K562 (cell line): ENCODE measurements around the gene KIAA0930. TPM values are rescaled to one million over a fixed set of nuclear protein-coding genes. Genes with fewer than 3 reads are reported as not detected.
A peak's percentile ranks its signal among the peaks of the same experiment; 100 is the strongest.

Experiments used
- ATAC-seq: fragments of 200-7000 bp; cut with Tn5 transposase; 3 replicates; pipeline ENCODE4 v1.9.1; 2020; ENCODE audit warnings: moderate library complexity
- BruUV-seq: library from RNA; stranded (reverse); fragments of 400-500 nt; replicated peaks from 2 replicates; lab custom pipeline; 2021; lab: Mats Ljungman, UMichigan
- CTCF ChIA-PET: fragments of 300-600 bp; formaldehyde crosslinking; extraction: SDS; loops from one replicate; lab custom pipeline; 2021; ENCODE audit warnings: low intra/inter-chr PET ratio; lab: Yijun Ruan, JAX
- POLR2A ChIA-PET: fragments of 300-600, 350-650 bp; sonication (Branson Sonifier 250); formaldehyde crosslinking; extraction: SDS; loops from one replicate; lab custom pipeline; 2021; ENCODE audit warnings: antibody characterized with exemption, inconsistent platforms; lab: Yijun Ruan, JAX
- DNase-seq, 4 experiments: peaks; one replicate each; pipeline versions ENCODE4 v3.0.0 to v3.0.0-alpha.2; 2011 to 2018; ENCODE audit warnings: low spot score in 3 of 4, mixed read lengths in 3 of 4; ENCODE audit errors: extremely low read depth in 1 of 4
- FAIRE-seq: peaks from 2 replicates; lab custom pipeline; 2011; peaks lifted over from hg19 to GRCh38; lab: Jason Lieb, UNC
- H2AFZ ChIP-seq: 2 replicates; pipeline ENCODE4 v1.6.0; 2011; ENCODE audit warnings: low read depth, low read length, control low read depth, inconsistent platforms
- H3K27ac ChIP-seq: fragments of 200-600 bp; 3 replicates; pipeline ENCODE4 v1.8.0; 2011; ENCODE audit warnings: low read depth, mild to moderate bottlenecking, control low read depth, inconsistent platforms, low read length, moderate library complexity, mixed read lengths; ENCODE audit errors: extremely low read depth
- H3K27me3 ChIP-seq, 2 experiments: fragments of 300-600 bp in 1 of 2; 2 replicates in 1 of 2; 3 replicates in 1 of 2; pipeline versions ENCODE4 v1.6.0 to v1.8.0; 2011; ENCODE audit warnings: inconsistent platforms in 2 of 2, low read length in 2 of 2, mild to moderate bottlenecking in 1 of 2, mixed read lengths in 1 of 2, moderate library complexity in 1 of 2; ENCODE audit not compliant: control insufficient read depth in 2 of 2, insufficient read depth in 2 of 2
- H3K36me3 ChIP-seq: fragments of 300-600 bp; 3 replicates; pipeline ENCODE4 v1.8.0; 2011; ENCODE audit warnings: mild to moderate bottlenecking, low read length, inconsistent platforms; ENCODE audit not compliant: control insufficient read depth, insufficient read depth
- H3K4me1 ChIP-seq, 2 experiments: fragments of 200-600 bp in 1 of 2; replicated peaks in 1 of 2; 2 replicates in 1 of 2; 3 replicates in 1 of 2; pipeline versions ENCODE4 v1.5.1 to v1.8.0; 2011; ENCODE audit warnings: inconsistent platforms in 2 of 2, low read length in 2 of 2, mild to moderate bottlenecking in 1 of 2, mixed read lengths in 1 of 2, moderate library complexity in 1 of 2; ENCODE audit not compliant: control insufficient read depth in 2 of 2, insufficient read depth in 2 of 2
- H3K4me2 ChIP-seq: 2 replicates; pipeline ENCODE4 v1.6.1; 2011; ENCODE audit warnings: low read length, control low read depth, inconsistent platforms, mixed read lengths; ENCODE audit not compliant: insufficient read depth
- H3K4me3 ChIP-seq: fragments of 200-600 bp; sonication (generic), shearing (Covaris generic); 2 replicates; pipeline ENCODE4 v1.5.1; 2016; ENCODE audit warnings: control low read depth, inconsistent platforms
- H3K79me2 ChIP-seq: fragments of 200-600 bp; 3 replicates; pipeline ENCODE4 v1.8.0; 2011; ENCODE audit warnings: low read length, inconsistent platforms; ENCODE audit not compliant: control insufficient read depth, insufficient read depth
- H3K9ac ChIP-seq, 2 experiments: 2 replicates each; pipeline versions ENCODE4 v1.6.0 to v1.6.1; 2011; ENCODE audit warnings: low read depth in 2 of 2, low read length in 2 of 2, control low read depth in 1 of 2, inconsistent platforms in 1 of 2, mild to moderate bottlenecking in 1 of 2, mixed read lengths in 1 of 2; ENCODE audit not compliant: insufficient read depth in 1 of 2
- H3K9me1 ChIP-seq: one replicate; pipeline ENCODE4 v1.6.0; 2011; ENCODE audit warnings: inconsistent platforms, mild to moderate bottlenecking, low read length, moderate library complexity; ENCODE audit not compliant: control insufficient read depth, insufficient read depth
- H3K9me3 ChIP-seq: replicated peaks from 2 replicates; pipeline ENCODE4 v1.5.1; 2011; ENCODE audit warnings: low read depth, low read length, inconsistent platforms; ENCODE audit not compliant: control insufficient read depth, insufficient read depth
- H4K20me1 ChIP-seq: replicated peaks from 2 replicates; pipeline ENCODE4 v1.6.1; 2011; ENCODE audit warnings: low read length, inconsistent platforms, mixed read lengths; ENCODE audit not compliant: control insufficient read depth, insufficient read depth
- CBX5 ChIP-seq: IDR thresholded peaks from 2 replicates; pipeline ENCODE4 v1.6.1; 2014; ENCODE audit warnings: low read depth, borderline replicate concordance
- ELK1 ChIP-seq: sonication (generic); formaldehyde crosslinking; IDR thresholded peaks from 2 replicates; pipeline ENCODE4 v1.8.1; 2022; ENCODE audit warnings: missing genetic modification reagents
- FOXA3 ChIP-seq, 2 experiments: fragments of 450-650 bp in 1 of 2; sonication (generic) in 1 of 2; formaldehyde crosslinking; IDR thresholded peaks in 1 of 2; conservative IDR thresholded peaks in 1 of 2; 2 replicates each; pipeline versions ENCODE4 v1.4.0 to v1.8.0; 2020 to 2022; ENCODE audit warnings: mild to moderate bottlenecking in 2 of 2, missing genetic modification reagents in 1 of 2
- FOXK2 ChIP-seq, 2 experiments: fragments of 450-650 bp; IDR thresholded peaks in 1 of 2; conservative IDR thresholded peaks in 1 of 2; 2 replicates each; pipeline ENCODE4 v1.6.1; 2016; ENCODE audit warnings: low read depth in 2 of 2, mild to moderate bottlenecking in 1 of 2
- HOXB6 ChIP-seq: fragments of 250-450 bp; sonication (Bioruptor Pico); IDR thresholded peaks from 2 replicates; pipeline ENCODE4 v1.5.1; 2022; ENCODE audit warnings: mild to moderate bottlenecking, borderline replicate concordance
- LCOR ChIP-seq: sonication (generic); formaldehyde crosslinking; IDR thresholded peaks from 2 replicates; pipeline ENCODE4 v1.8.0; 2022; ENCODE audit warnings: mild to moderate bottlenecking, missing genetic modification reagents
- MEIS2 ChIP-seq: fragments of 450-650 bp; IDR thresholded peaks from 2 replicates; pipeline ENCODE4 v1.6.1; 2014; ENCODE audit warnings: mild to moderate bottlenecking; ENCODE audit not compliant: partially characterized antibody
- SRSF3 ChIP-seq: fragments of 200-400 bp; formaldehyde crosslinking; IDR thresholded peaks from 2 replicates; pipeline ENCODE4 v1.6.1; 2016; ENCODE audit warnings: mild to moderate bottlenecking, low read length, moderate library complexity; ENCODE audit not compliant: insufficient read depth
- WGBS: fragments of 100-300 bp; shearing (Covaris generic); methylation state at CpG from one replicate; pipeline ENCODE4 v1.1.6; 2016; ENCODE audit warnings: low coverage, mixed read lengths; ENCODE audit not compliant: insufficient coverage; ENCODE audit errors: missing lambda C conversion rate; 5-methylcytosine and 5-hydroxymethylcytosine counted together
- in situ Hi-C: fragments of 300-500 bp; cut with MboI; formaldehyde crosslinking; loops from 4 replicates; pipeline ENCODE4 v1.15.0; 2018; ENCODE audit warnings: inconsistent platforms, mixed read lengths
- intact Hi-C: fragments of 100-400 bp; cut with micrococcal nuclease; formaldehyde crosslinking; loops from 2 replicates; pipeline ENCODE4 v1.14.2; 2022
- polyA plus RNA-seq, 8 experiments: library from polyadenylated mRNA; depleted of rRNA in 4 of 8; stranded (reverse) in 5 of 8; unstranded in 3 of 8; fragments of >200 nt; fragmentation: Nextera tagmentation in 2 of 8; fragmentation: Illumina TruSeq in 1 of 8; extraction: Ambion mirVana in 2 of 8; extraction: Trizol in 1 of 8; gene quantifications; 2 replicates each; pipeline versions ENCODE4 v1.2.1 to v1.2.3, GENCODE V29; 2011 to 2014; ENCODE audit warnings: inconsistent platforms in 1 of 8, missing spikeins in 1 of 8
- total RNA-seq, 7 experiments: library from RNA; depleted of rRNA in 6 of 7; stranded (reverse); fragments of >200 nt in 6 of 7; fragmentation: Illumina TruSeq in 2 of 7; extraction: Trizol in 2 of 7; gene quantifications; 2 replicates each; pipeline versions ENCODE4 v1.2.1 to v1.2.3, GENCODE V29; 2011 to 2021; ENCODE audit warnings: low replicate concordance in 1 of 7

The KIAA0930 gene
- total and polyA plus RNA-seq, 9 of the 15 experiments (the other 6 are each of a cell fraction or from before 2014, with no cell fraction given), result 0.24 to 12.1 (median 6.4) TPM

GRCh38 chr22:45248832-45249561, 8.3 kb upstream of the KIAA0930 start:
- FAIRE-seq (peak; percentile 35), DNase-seq (no peak), ATAC-seq (peak; percentile 67)
- Histone ChIP-seq H3K9me1 (no peaks in the 10 kb centered on the region), H3K4me1 (peaks cover 0 to 3% of the 10 kb centered on the region in 2 experiments; a peak in 2 of 5 replicates), H3K9me3 (no peaks in the 10 kb centered on the region), H4K20me1 (no peaks in the 10 kb centered on the region), H3K79me2 (no peaks in the 10 kb centered on the region), H2AFZ (peak overlapping the region; percentile 34; the same call in 1 of the 2 replicates), H3K4me2 (no peak overlapping the region; the same call in 1 of the 2 replicates), H3K4me3 (no peak overlapping the region), H3K9ac (no peak overlapping the region), H3K36me3 (no peaks in the 10 kb centered on the region), H3K27ac (no peak overlapping the region), H3K27me3 (no peaks in the 10 kb centered on the region)
- POLR2A ChIA-PET, result no interaction called here
- BruUV-seq, result no TSS peak
- in situ Hi-C loops, result loop anchor here (25.0 kb wide), 1 partner anchor 437 kb away; no protein-coding TSS in a partner anchor
- no peak for TF ChIP-seq HOXB6
- TF ChIP-seq FOXK2 (conservative IDR thresholded peaks at IDR 0.05 in 1 of 2, IDR thresholded peaks at IDR 0.05 in 1 of 2; ENCODE audit: low read depth in 2 of 2), result 0 out of 4 replicates have a peak, but pooled peaks have one; percentile 28 to 32
- peak; percentile 17 for TF ChIP-seq MEIS2
- TF ChIP-seq CBX5, result no peak
- no peak for TF ChIP-seq LCOR
- TF ChIP-seq SRSF3, result no peak
- TF ChIP-seq FOXA3 (CRISPR knock-in tag; conservative IDR thresholded peaks at IDR 0.05 in 1 of 2, IDR thresholded peaks at IDR 0.05 in 1 of 2), result 0 out of 4 replicates have a peak, but pooled peaks of 1 of the 2 experiments have one; percentile 20
- TF ChIP-seq ELK1 (CRISPR knock-in tag), result no peak
- intact Hi-C loops, result no loop called here
- CTCF ChIA-PET, result no interaction called here
- WGBS, result 14% methylated on average over 8 of the region's 8 CpGs
